Measurements from ENCODE around the gene CSTB. TPM values are rescaled to one million over a fixed set of nuclear protein-coding genes. Genes with fewer than 3 reads are reported as not detected.

CSTB gene
- total RNA-seq, 1 experiment from 2014 or later: 36.1 TPM

GRCh38 chr21:43811262-43812105 is 35.4 kb upstream of the CSTB start (continued):
- TF ChIP-seq AFF4 (CRISPR knock-in tag; IDR thresholded peaks at IDR 0.05; ENCODE audit: borderline replicate concordance) (no peak), CREM (CRISPR knock-in tag; IDR thresholded peaks at IDR 0.05) (no peak), ERG (CRISPR knock-in tag; IDR thresholded peaks at IDR 0.05) (no peak), NFYB (CRISPR knock-in tag; conservative IDR thresholded peaks at IDR 0.05; ENCODE audit: low read depth) (no peak), IRF1 (CRISPR knock-in tag; IDR thresholded peaks at IDR 0.05) (no peak), GTF2I (CRISPR knock-in tag; conservative IDR thresholded peaks at IDR 0.05) (no peak), FOXP4 (CRISPR knock-in tag; IDR thresholded peaks at IDR 0.05) (no peak), ZNF532 (CRISPR knock-in tag; IDR thresholded peaks at IDR 0.05; ENCODE audit: borderline replicate concordance) (no peak), NR3C1 (CRISPR knock-in tag; conservative IDR thresholded peaks at IDR 0.05; ENCODE audit: low read depth) (no peak), NR1H2 (CRISPR knock-in tag; IDR thresholded peaks at IDR 0.05) (no peak), ARID4B (CRISPR knock-in tag; IDR thresholded peaks at IDR 0.05; ENCODE audit: borderline replicate concordance) (no peak), RORB (CRISPR knock-in tag; IDR thresholded peaks at IDR 0.05) (no peak), ELF4 (CRISPR knock-in tag; IDR thresholded peaks at IDR 0.05; ENCODE audit: low read depth) (no peak)

Data from WTC11 (cell line).